Mammary epithelial cell (primary cell): Measurements from ENCODE around the gene PDHX.

Source experiments
- EZH2 ChIP-seq: IDR thresholded peaks from 2 replicates; pipeline ENCODE4 v1.6.1; 2012; ENCODE audit warnings: low read length, inconsistent platforms, borderline replicate concordance
- TF ChIP-seq, protein P1 (sequence below), 2 donors: IDR thresholded peaks in 1 of 2; conservative IDR thresholded peaks in 1 of 2; 2 replicates each; pipeline ENCODE4 v1.5.1; 2011 to 2012; ENCODE audit warnings: inconsistent platforms in 2 of 2, low read length in 2 of 2, mild to moderate bottlenecking in 2 of 2, control low read depth in 1 of 2, low read depth in 1 of 2; ENCODE audit not compliant: insufficient read depth in 1 of 2; ENCODE audit errors: extremely low read depth in 1 of 2

DNA sequence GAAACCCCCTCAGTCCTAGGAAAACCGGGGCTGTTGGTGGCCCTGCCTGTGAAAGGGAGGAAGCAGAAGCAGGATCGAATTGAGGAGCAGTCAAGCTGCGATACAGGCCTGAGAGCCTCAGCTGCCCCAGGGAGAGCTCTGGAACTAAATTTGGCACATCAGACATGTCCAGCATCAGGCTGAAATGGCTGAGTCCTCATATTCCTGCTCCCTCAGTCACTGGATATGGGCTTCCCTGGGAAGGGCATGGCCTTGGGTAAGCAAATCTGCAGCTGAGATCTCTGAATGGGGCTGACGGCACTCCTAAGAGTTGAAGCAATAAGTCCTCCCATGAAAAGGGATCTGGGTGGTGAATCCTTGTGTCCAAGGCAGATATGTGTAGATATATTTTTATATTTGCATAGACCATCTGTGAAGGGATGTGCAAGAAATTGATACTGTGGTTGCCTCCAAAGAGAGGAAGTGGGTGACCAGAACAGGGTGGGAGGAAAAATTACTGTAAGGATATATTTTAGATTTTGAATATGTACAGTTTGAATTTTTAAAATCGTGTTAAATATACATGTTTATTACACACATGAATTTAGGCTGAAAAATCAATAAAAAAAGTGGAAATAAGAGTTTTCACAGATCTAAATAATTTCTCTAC is 45.7 kb upstream of the PDHX start:
- TF ChIP-seq, protein P1, sequence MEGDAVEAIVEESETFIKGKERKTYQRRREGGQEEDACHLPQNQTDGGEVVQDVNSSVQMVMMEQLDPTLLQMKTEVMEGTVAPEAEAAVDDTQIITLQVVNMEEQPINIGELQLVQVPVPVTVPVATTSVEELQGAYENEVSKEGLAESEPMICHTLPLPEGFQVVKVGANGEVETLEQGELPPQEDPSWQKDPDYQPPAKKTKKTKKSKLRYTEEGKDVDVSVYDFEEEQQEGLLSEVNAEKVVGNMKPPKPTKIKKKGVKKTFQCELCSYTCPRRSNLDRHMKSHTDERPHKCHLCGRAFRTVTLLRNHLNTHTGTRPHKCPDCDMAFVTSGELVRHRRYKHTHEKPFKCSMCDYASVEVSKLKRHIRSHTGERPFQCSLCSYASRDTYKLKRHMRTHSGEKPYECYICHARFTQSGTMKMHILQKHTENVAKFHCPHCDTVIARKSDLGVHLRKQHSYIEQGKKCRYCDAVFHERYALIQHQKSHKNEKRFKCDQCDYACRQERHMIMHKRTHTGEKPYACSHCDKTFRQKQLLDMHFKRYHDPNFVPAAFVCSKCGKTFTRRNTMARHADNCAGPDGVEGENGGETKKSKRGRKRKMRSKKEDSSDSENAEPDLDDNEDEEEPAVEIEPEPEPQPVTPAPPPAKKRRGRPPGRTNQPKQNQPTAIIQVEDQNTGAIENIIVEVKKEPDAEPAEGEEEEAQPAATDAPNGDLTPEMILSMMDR (conservative IDR thresholded peaks at IDR 0.05 in 1 of 2, IDR thresholded peaks at IDR 0.05 in 1 of 2; ENCODE audit: extremely low read depth in 1 of 2, insufficient read depth in 1 of 2, low read depth in 1 of 2, low read length in 2 of 2), result no peak
- TF ChIP-seq EZH2, result no peak
